ENCODE measurements around the gene RILPL1. TPM values are rescaled to one million over a fixed set of nuclear protein-coding genes. Genes with fewer than 3 reads are reported as not detected.
"Not testable (repeated sequence)": the region's sequence is repeated elsewhere in the genome, so short reads cannot be mapped to it uniquely, and the experiment has no call there.

RILPL1 gene
- total RNA-seq, 2 donors from 2014 or later: 2.1 to 2.6 TPM

DNA sequence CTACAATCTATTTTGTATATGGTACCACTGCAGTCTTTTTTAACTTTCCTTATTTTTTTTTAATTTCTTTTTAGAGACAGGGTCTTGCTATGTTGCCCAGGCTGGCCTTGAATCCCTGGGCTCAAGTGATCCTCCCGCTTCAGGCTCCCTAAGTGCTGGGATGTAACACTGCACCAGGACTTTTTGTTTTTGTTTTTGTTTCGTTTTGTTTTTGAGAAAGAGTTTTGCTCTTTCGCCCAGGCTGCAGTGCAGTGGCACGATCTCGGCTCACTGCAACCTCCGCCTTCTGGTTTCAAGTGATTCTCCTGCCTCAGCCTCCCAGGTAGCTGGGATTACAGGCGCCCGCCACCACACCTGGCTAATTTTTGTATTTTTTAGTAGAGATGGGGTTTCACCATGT lies 104.4 kb downstream of the RILPL1 start:
- H3K27me3 Mint-ChIP-seq; H3K9me3 Mint-ChIP-seq; H3K4me3 Mint-ChIP-seq; DNase-seq (ENCODE audit: low spot score); H3K36me3 Mint-ChIP-seq; ATAC-seq: not testable (repeated sequence)
- peaks cover 24 to 46% of the 10 kb centered on the region in 2 donors for H3K4me1 Mint-ChIP-seq (ENCODE audit: low read depth in 2 of 2)
- H3K27ac Mint-ChIP-seq: peak overlapping the region in 1 of 2 donors; percentile 68

DNA sequence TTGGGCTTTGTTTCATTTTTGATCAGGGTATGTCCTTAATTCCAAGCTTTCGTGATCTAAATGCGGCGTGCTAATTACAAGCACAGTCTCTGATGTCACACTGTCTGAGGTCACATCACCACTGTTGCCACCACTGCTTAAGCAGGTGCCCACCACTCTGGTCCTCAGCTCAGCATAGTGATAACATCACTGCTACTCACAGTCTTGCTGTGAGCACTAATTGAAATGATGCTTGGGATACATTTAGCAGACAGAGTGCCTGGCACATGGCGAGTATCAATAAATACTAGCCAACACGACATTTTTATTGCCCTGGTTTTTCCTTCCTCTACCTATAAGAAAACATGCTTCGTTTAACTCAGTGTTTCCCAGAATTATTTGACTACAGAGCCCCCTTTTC lies 104.9 kb downstream of the RILPL1 start:
- Mint-ChIP-seq H3K27ac (peak overlapping the region in 1 of 2 donors; percentile 68), H3K9me3 (no peaks in the 10 kb centered on the region), H3K27me3 (no peaks in the 10 kb centered on the region), H3K4me3 (peak overlapping the region; percentile 51), H3K36me3 (peaks cover 6% of the 10 kb centered on the region), H3K4me1 (ENCODE audit: low read depth in 2 of 2) (peaks cover 22 to 44% of the 10 kb centered on the region in 2 donors)
- no peak for ATAC-seq
- DNase-seq (ENCODE audit: low spot score): no peak

DNA sequence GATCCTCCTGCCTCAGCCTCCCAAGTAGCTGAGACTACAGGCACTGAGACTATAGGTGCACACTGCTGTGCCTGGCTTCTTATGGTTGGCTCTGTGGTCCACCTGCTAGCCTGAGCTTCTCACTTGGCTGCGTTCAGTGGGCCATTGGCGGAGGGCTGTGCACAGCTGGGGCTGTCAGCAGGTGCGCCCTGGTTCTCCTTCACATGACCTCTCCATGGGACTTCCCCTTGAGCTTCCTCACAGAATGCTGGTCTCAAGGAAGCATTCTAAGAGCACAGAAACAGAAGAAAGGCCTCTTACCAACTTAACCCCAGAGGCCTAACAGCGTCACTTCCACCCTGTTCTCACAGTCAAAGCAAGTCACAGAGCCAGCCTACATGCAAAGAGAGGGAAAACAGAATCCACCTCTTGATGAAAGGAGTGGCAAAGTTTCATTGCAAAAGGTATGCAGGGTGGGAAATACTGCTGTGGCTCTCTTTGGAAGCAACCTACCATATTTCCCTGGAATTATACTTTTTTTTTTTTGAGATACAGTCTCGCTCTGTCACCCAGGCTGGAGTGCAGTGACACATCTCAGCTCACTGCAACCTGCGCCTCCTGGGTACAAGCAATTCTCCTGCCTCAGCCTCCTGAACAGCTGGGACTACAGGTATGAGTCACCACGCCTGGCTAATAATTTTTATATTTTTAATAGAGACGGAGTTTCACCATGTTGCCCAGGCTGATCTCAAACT lies 106.3 kb downstream of the RILPL1 start:
- ATAC-seq (peak in 1 of 2 donors; percentile 67), DNase-seq (ENCODE audit: low spot score) (no peak)
- H3K4me3 Mint-ChIP-seq: peak overlapping the region; percentile 51
- peaks cover 6% of the 10 kb centered on the region for H3K36me3 Mint-ChIP-seq
- H3K27me3 Mint-ChIP-seq: no peaks in the 10 kb centered on the region
- H3K4me1 Mint-ChIP-seq (ENCODE audit: low read depth in 2 of 2): peaks cover 11 to 30% of the 10 kb centered on the region in 2 donors
- H3K27ac Mint-ChIP-seq: peak overlapping the region; percentile 68 to 70
- H3K9me3 Mint-ChIP-seq: no peaks in the 10 kb centered on the region

DNA sequence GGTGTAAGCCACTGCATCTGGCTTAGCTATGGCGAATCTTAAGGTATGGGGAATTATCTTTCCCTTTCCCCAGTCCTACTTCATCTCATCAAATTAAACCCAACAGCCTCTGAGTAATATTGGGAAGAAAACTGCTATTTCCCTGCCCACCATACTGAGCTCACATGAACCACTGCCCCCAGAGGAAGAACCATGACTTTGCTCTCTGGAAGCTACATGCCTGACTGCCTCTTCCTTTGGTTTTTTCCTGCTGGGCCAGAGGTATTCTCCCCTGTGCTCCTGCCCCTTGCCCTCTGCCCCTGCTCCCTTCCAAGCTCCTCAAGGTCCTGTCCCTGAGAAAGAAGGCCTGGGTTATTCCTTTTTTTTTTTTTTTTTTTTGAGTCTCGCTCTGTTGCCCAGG lies 112.2 kb downstream of the RILPL1 start:
- Mint-ChIP-seq H3K4me3 (no peak overlapping the region), H3K27ac (no peak overlapping the region), H3K27me3 (no peaks in the 10 kb centered on the region), H3K36me3 (peaks cover 7% of the 10 kb centered on the region), H3K4me1 (ENCODE audit: low read depth in 2 of 2) (peaks cover 0 to 4% of the 10 kb centered on the region in 2 donors), H3K9me3 (no peaks in the 10 kb centered on the region)
- DNase-seq (ENCODE audit: low spot score) (no peak), ATAC-seq (no peak)

Other genes with a start within 250 kb of the RILPL1 start
- gene SBNO1, start 168.9 kb downstream of the RILPL1 start, total RNA-seq: 10 to 100 TPM; 44.8 to 49.0 TPM
- gene KMT5A, start 149.6 kb downstream of the RILPL1 start, total RNA-seq: 10 to 100 TPM; 67.2 to 95.6 TPM
- gene RILPL2, start 97.0 kb downstream of the RILPL1 start, total RNA-seq: 10 to 100 TPM in 1 of 2 donors, 1 to 10 TPM in 1; 9.7 to 12.2 TPM
- 10 to 100 TPM; 27.3 to 36.9 TPM for gene SNRNP35, start 75.6 kb downstream of the RILPL1 start, total RNA-seq
- 100 to 1,000 TPM; 225 to 270 TPM for gene TMED2, start 50.8 kb upstream of the RILPL1 start, total RNA-seq
- gene DDX55, start 68.4 kb upstream of the RILPL1 start, total RNA-seq: 10 to 100 TPM; 38.7 to 80.0 TPM
- 10 to 100 TPM; 76.5 to 77.8 TPM for gene EIF2B1, start 100.0 kb upstream of the RILPL1 start, total RNA-seq
- 10 to 100 TPM; 41.6 to 57.4 TPM for gene GTF2H3, start 100.1 kb upstream of the RILPL1 start, total RNA-seq
- 1 to 10 TPM; 4.5 to 5.0 TPM for gene TCTN2, start 137.4 kb upstream of the RILPL1 start, total RNA-seq
- gene ATP6V0A2, start 178.6 kb upstream of the RILPL1 start, total RNA-seq: 10 to 100 TPM; 37.5 to 92.9 TPM
- under 1 TPM; 0.29 to 0.36 TPM for gene DNAH10, start 228.6 kb upstream of the RILPL1 start, total RNA-seq

Measured in natural killer cell treated with Interleukin-12 subunit alpha and Interleukin-12 subunit beta and Interleukin-15 and Interleukin-18, amount 100 ng/mL, for 72 hours (primary cell).